SJSA1 (cell line): ENCODE results near the gene DNAJA3. TPM values are rescaled to one million over a fixed set of nuclear protein-coding genes. Genes with fewer than 3 reads are reported as not detected.
A peak's percentile ranks its signal among the peaks of the same experiment; 100 is the strongest.

Experiments used
- DNase-seq, 2 experiments: peaks; one replicate each; pipeline ENCODE4 v3.0.0-alpha.2; 2015 to 2020; ENCODE audit warnings: low spot score in 2 of 2, low read depth in 1 of 2
- H3K27ac ChIP-seq: fragments of 250-450 bp; sonication (Bioruptor Pico); 2 replicates; pipeline ENCODE4 v1.5.1; 2020; ENCODE audit warnings: mild to moderate bottlenecking, moderate library complexity
- H3K27me3 ChIP-seq: fragments of 250-450 bp; sonication (Bioruptor Pico); replicated peaks from 2 replicates; pipeline ENCODE4 v1.5.1; 2020; ENCODE audit warnings: mild to moderate bottlenecking, moderate library complexity
- H3K36me3 ChIP-seq: fragments of 250-450 bp; sonication (Bioruptor Pico); 2 replicates; pipeline ENCODE4 v1.5.1; 2020; ENCODE audit warnings: mild to moderate bottlenecking
- H3K4me1 ChIP-seq: fragments of 250-450 bp; sonication (Bioruptor Pico); replicated peaks from 2 replicates; pipeline ENCODE4 v1.6.1; 2021; ENCODE audit warnings: mild to moderate bottlenecking
- H3K4me3 ChIP-seq: fragments of 250-450 bp; sonication (Bioruptor Pico); 2 replicates; pipeline ENCODE4 v1.5.1; 2020; ENCODE audit warnings: mild to moderate bottlenecking
- H3K9me3 ChIP-seq: fragments of 250-450 bp; sonication (Bioruptor Pico); replicated peaks from 2 replicates; pipeline ENCODE4 v1.5.1; 2020; ENCODE audit warnings: mild to moderate bottlenecking
- total RNA-seq: library from RNA; depleted of rRNA; stranded (reverse); fragments of >200 nt; shearing (Covaris generic); gene quantifications from 2 replicates; pipeline ENCODE4 v1.2.3, GENCODE V29; 2014; rRNA removed

DNAJA3 gene
- 58.2 and 81.9 TPM in 2 replicates for total RNA-seq

- H3K27ac ChIP-seq = peak within 1 kb of the TSS; percentile 88
- peaks cover 14% of the 10 kb centered on the region for H3K4me1 ChIP-seq
- DNase-seq = peak; percentile 92 to 98
- H3K4me3 ChIP-seq = peak within 1 kb of the TSS; percentile 80
- H3K9me3 ChIP-seq = no peaks in the 10 kb centered on the region
- H3K27me3 ChIP-seq = no peaks in the 10 kb centered on the region
- peaks cover 32% of the 10 kb centered on the region for H3K36me3 ChIP-seq
Measured at GRCh38 chr16:4425378-4426020, at the start of gene DNAJA3. TSS of gene DNAJA3 (plus strand) at chr16:4425868. CDS start at chr16:4425882, 14 bp downstream.

- H3K9me3 ChIP-seq = no peaks in the 10 kb centered on the region
- peaks cover 58% of the 10 kb centered on the region for H3K36me3 ChIP-seq
- H3K4me1 ChIP-seq = peaks cover 72% of the 10 kb centered on the region
- H3K27ac ChIP-seq = peak overlapping the region; percentile 80
- peak; percentile 81 to 93 for DNase-seq
- H3K27me3 ChIP-seq = no peaks in the 10 kb centered on the region
- no peak overlapping the region for H3K4me3 ChIP-seq
Measured at GRCh38 chr16:4376126-4376892, 49.4 kb upstream of the DNAJA3 start.

DNA sequence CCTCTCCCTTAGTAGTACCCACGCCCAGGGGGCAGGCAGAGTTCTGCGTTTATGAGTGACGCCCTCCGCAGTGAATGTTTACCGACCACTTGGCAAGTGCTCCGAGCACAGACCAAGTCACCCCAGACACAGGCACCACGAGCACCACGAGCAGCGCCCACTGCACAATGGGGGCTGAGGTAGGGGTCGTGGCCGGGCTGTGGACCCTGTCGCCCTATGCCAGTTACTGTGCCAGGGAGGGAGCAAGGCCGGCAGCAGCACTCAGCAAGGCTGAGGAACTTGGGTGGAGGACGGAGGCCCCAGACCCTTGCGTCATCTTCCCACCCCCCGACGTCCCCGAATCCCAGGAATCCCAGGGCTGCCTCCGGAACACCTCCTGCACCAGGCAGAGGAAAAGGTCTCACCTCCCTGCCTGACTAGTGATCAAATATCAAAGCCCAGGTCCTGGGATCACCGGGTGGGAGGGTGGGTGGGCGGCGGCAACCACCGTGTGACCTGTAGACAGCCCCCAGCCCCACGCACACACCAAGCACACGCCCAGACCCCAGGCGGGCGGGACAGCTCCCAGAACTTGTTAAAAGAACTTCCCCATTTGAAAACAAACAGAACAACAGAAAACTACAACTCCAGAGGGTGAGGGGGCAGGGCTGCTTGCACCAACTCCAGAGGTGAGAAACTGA lies 48.6 kb upstream of the DNAJA3 start:
- peaks cover 65% of the 10 kb centered on the region for H3K36me3 ChIP-seq
- H3K27ac ChIP-seq = peak overlapping the region; percentile 80; the same call in 1 of the 2 replicates
- no peaks in the 10 kb centered on the region for H3K27me3 ChIP-seq
- no peak overlapping the region for H3K4me3 ChIP-seq
- no peak for DNase-seq
- peaks cover 69% of the 10 kb centered on the region for H3K4me1 ChIP-seq
- H3K9me3 ChIP-seq = no peaks in the 10 kb centered on the region

DNA sequence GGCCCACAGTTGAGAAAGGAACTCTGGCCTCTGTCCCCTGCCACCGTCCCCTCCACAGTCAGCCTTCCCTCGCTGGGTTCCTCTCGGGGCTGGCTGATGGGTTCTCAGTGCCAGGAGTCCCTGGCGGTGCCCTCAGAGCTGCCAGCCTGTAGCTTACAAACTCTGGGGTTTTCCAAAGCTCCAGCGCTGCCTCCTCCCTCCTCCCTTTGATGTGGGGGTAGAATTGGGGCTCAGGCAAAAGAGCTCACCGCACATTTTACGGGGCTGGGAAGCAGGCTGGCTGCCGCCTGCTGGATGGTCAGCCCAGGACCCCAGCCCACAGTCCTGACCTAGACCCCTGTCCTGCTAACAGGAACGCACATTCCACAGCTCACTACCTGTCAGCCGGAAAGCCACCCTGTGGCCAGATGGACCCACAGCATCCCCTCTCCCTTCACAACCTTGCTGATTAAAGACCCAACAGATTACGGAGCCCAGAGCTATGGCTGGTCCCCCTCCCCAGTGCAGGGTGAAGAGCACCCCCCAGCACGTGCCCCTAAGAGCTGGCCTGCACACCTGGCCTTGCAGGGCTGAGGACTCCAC lies 48.0 kb upstream of the DNAJA3 start:
- DNase-seq = no peak
- Histone ChIP-seq H3K4me1 (peaks cover 63% of the 10 kb centered on the region), H3K27me3 (no peaks in the 10 kb centered on the region), H3K9me3 (no peaks in the 10 kb centered on the region), H3K36me3 (peaks cover 71% of the 10 kb centered on the region), H3K27ac (no peak overlapping the region), H3K4me3 (no peak overlapping the region)

DNA sequence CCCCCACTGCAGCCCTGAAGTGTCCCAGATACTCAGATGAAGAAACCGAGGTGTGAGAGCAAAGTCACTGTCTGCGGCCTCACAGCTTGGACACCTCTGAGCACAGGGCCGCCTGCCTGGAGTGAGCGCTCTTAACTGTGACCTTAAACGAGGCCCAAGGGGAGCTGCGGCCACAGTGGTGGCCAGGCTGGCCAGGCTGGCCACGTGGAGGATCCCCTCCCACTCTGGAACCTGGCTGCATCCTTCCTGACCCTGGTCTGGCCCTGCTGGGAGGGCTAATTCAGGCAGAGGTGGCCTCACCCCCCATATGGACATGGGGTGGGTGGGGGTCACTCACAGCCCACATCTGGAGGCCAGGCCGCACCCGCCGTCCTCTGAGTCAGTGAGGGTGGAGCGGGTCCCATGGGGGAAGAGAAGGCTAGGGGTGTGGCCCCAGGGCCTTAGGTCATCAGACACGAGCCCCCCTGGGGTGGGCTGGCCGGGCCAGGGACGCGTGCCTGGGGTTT lies 47.5 kb upstream of the DNAJA3 start:
- DNase-seq = no peak
- no peak overlapping the region for H3K27ac ChIP-seq
- no peaks in the 10 kb centered on the region for H3K9me3 ChIP-seq
- peaks cover 76% of the 10 kb centered on the region for H3K36me3 ChIP-seq
- no peaks in the 10 kb centered on the region for H3K27me3 ChIP-seq
- H3K4me3 ChIP-seq = no peak overlapping the region
- H3K4me1 ChIP-seq = peaks cover 57% of the 10 kb centered on the region

DNA sequence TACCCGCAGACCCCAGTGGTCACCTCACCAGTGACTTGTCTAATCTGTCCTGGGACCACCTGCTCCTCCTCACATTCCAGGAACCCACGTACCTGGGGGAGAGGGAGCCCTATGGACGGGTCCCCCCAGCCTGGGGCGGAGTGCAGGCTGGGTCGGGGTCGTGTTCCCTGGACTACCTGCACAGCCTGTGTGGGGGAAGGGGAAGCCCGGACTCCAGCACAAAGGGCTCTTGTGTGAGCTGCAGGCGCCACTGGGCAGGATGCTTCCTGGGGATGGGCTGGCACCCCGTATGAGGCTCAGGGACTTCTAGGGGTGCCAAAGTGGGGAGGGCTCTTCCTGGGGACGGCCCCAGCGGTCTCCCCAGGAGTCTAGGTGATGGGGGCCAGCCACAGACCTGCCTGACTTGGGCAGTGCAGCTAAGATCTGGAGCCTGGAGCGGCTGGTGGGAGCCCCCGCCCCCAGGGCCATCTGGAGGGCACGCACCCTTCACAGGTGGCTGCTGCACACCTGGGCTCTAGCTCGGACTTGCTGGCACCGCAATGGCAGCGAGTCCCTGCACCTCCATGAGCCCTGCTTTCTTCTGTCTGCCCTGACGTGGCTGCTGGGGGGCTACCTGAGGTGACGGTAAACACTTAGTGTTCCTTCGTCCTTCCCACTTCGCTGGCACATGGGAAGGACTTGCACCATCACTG lies 46.5 kb upstream of the DNAJA3 start:
- no peak for DNase-seq

DNA sequence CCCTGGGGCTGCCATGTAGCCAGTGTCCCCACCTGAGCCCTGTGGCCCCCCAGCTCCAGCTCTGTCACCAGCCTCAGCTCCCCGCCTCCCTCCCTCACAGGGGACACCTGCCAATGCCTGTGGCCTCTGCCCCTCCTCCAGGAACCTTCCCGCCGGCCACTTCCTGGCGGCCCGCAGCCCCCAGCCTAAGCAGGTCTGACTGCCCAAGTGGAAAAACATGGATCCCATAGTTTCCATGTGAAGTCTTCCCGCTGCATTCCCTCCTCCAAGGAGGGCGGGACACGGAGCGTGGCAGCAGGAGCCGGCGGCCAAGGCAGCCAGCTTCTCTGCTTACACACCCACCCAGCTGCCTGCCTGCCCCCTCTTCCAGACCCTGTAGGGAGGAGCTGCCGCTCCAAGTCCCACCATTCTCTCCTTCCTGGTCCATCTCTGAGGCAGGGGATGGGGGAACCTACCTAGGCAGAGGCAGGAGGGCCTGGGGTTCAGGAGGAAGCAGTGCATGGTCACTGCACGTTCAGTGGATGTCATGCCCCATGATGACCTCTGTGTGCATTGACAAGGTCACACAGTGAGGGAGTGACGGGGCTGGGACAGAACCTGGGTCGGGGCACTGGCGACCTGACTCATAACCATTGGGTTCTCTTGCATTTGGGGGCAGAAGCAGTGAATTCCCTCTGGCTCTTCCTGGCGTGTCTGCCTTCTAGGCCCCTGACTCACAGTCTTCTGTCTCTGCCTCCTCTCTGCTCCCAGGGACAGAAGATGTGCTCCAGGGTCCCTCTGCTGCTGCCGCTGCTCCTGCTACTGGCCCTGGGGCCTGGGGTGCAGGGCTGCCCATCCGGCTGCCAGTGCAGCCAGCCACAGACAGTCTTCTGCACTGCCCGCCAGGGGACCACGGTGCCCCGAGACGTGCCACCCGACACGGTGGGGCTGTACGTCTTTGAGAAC lies 45.3 kb upstream of the DNAJA3 start:
- Histone ChIP-seq H3K27ac (no peak overlapping the region), H3K4me1 (peaks cover 49% of the 10 kb centered on the region), H3K4me3 (no peak overlapping the region), H3K27me3 (no peaks in the 10 kb centered on the region), H3K9me3 (no peaks in the 10 kb centered on the region), H3K36me3 (peaks cover 86% of the 10 kb centered on the region)
- DNase-seq = no peak

More for the DNA sequence above, 46.5 kb upstream of the DNAJA3 start:
- Histone ChIP-seq H3K4me1 (peaks cover 52% of the 10 kb centered on the region), H3K9me3 (no peaks in the 10 kb centered on the region), H3K36me3 (peaks cover 84% of the 10 kb centered on the region), H3K27me3 (no peaks in the 10 kb centered on the region), H3K4me3 (no peak overlapping the region), H3K27ac (no peak overlapping the region)

GRCh38 chr16:4381072-4381934 lies 44.4 kb upstream of the DNAJA3 start:
- no peaks in the 10 kb centered on the region for H3K9me3 ChIP-seq
- H3K27ac ChIP-seq = no peak overlapping the region
- peaks cover 49% of the 10 kb centered on the region for H3K4me1 ChIP-seq
- no peak for DNase-seq
- H3K4me3 ChIP-seq = no peak overlapping the region
- H3K36me3 ChIP-seq = peaks cover 86% of the 10 kb centered on the region
- no peaks in the 10 kb centered on the region for H3K27me3 ChIP-seq

- H3K27ac ChIP-seq = no peak overlapping the region
- no peaks in the 10 kb centered on the region for H3K27me3 ChIP-seq
- no peak for DNase-seq
- peaks cover 81% of the 10 kb centered on the region for H3K36me3 ChIP-seq
- H3K4me3 ChIP-seq = no peak overlapping the region
- no peaks in the 10 kb centered on the region for H3K9me3 ChIP-seq
- H3K4me1 ChIP-seq = peaks cover 49% of the 10 kb centered on the region
Measured at GRCh38 chr16:4381935-4382794, 43.5 kb upstream of the DNAJA3 start.

- DNase-seq = no peak
- Histone ChIP-seq H3K4me3 (no peak overlapping the region), H3K4me1 (peaks cover 49% of the 10 kb centered on the region), H3K27ac (no peak overlapping the region), H3K9me3 (no peaks in the 10 kb centered on the region), H3K27me3 (no peaks in the 10 kb centered on the region), H3K36me3 (peaks cover 79% of the 10 kb centered on the region)
Measured at GRCh38 chr16:4382795-4383357, 42.8 kb upstream of the DNAJA3 start.
